CD4-positive, alpha-beta T cell (primary cell): ENCODE measurements around the gene U2AF1L4. TPM values are rescaled to one million over a fixed set of nuclear protein-coding genes. Genes with fewer than 3 reads are reported as not detected.
A peak's percentile ranks its signal among the peaks of the same experiment; 100 is the strongest.

ENCODE experiments used
- ATAC-seq: fragments of 200-7000 bp; cut with Tn5 transposase; one replicate; pipeline ENCODE4 v1.10.0; 2022; ENCODE audit warnings: mild to moderate bottlenecking; ENCODE audit not compliant: poor library complexity
- CTCF ChIA-PET: fragments of 350-600 bp; sonication (Branson Sonifier 250); formaldehyde crosslinking; loops from one replicate; lab custom pipeline; 2021; ENCODE audit warnings: antibody characterized with exemption, inconsistent platforms; lab: Charles Lee
- POLR2A ChIA-PET: fragments of 350-600 bp; sonication (Branson Sonifier 250); formaldehyde crosslinking; loops from one replicate; lab custom pipeline; 2021; ENCODE audit warnings: antibody characterized with exemption, inconsistent platforms; lab: Charles Lee
- DNase-seq, 14 experiments: peaks; one replicate each; pipeline ENCODE4 v3.0.0-alpha.2; 2013 to 2020; ENCODE audit warnings: mixed read lengths in 2 of 14
- H3K27ac ChIP-seq, 2 donors: one replicate each; pipeline versions ENCODE4 v1.5.1 to v1.7.0; 2013; ENCODE audit warnings: low read length in 2 of 2, low read depth in 1 of 2, mild to moderate bottlenecking in 1 of 2
- H3K27me3 ChIP-seq, 2 experiments: 1 replicate in 1 of 2; 2 replicates in 1 of 2; pipeline versions ENCODE4 v1.6.1 to v1.7.0; 2013; ENCODE audit warnings: low read length in 2 of 2, control low read depth in 1 of 2, mild to moderate bottlenecking in 1 of 2, moderate library complexity in 1 of 2; ENCODE audit not compliant: insufficient read depth in 2 of 2, control insufficient read depth in 1 of 2
- H3K36me3 ChIP-seq: one replicate; pipeline ENCODE4 v1.6.1; 2013; ENCODE audit warnings: low read length, control low read depth; ENCODE audit not compliant: insufficient read depth
- H3K4me1 ChIP-seq: one replicate; pipeline ENCODE4 v1.6.1; 2013; ENCODE audit warnings: low read length, control low read depth; ENCODE audit not compliant: insufficient read depth
- H3K4me3 ChIP-seq: one replicate; pipeline ENCODE4 v1.5.1; 2013; ENCODE audit warnings: mild to moderate bottlenecking, low read length, moderate library complexity
- H3K9me3 ChIP-seq, 2 experiments: 1 replicate in 1 of 2; 2 replicates in 1 of 2; pipeline versions ENCODE4 v1.6.1 to v1.7.0; 2013; ENCODE audit warnings: low read length in 2 of 2, mild to moderate bottlenecking in 2 of 2, control low read depth in 1 of 2, moderate library complexity in 1 of 2; ENCODE audit not compliant: control insufficient read depth in 1 of 2, insufficient read depth in 1 of 2
- H3K27ac Mint-ChIP-seq: one replicate; pipeline ENCODE4 v1.8.0; 2020; ENCODE audit warnings: mixed read lengths
- H3K27me3 Mint-ChIP-seq: one replicate; pipeline ENCODE4 v1.8.0; 2021; ENCODE audit warnings: mixed read lengths
- H3K36me3 Mint-ChIP-seq: one replicate; pipeline ENCODE4 v1.8.0; 2021; ENCODE audit warnings: low read depth, mixed read lengths
- H3K4me1 Mint-ChIP-seq: one replicate; pipeline ENCODE4 v1.8.0; 2021; ENCODE audit warnings: low read depth, mixed read lengths
- H3K4me3 Mint-ChIP-seq: one replicate; pipeline ENCODE4 v1.8.0; 2020; ENCODE audit warnings: mild to moderate bottlenecking, mixed read lengths
- H3K9me3 Mint-ChIP-seq: one replicate; pipeline ENCODE4 v1.8.0; 2020; ENCODE audit warnings: mixed read lengths
- intact Hi-C, 2 experiments: fragments of 100-400 bp; cut with DNase I in 1 of 2; cut with micrococcal nuclease in 1 of 2; formaldehyde crosslinking; loops; one replicate each; pipeline versions ENCODE4 v1.15.1 to v1.9.0; 2023 to 2025; cut with DNase I, micrococcal nuclease
- total RNA-seq, 174 experiments: library from RNA in 2 of 174; stranded (reverse) in 2 of 174; gene quantifications; one replicate each; pipeline ENCODE4 v1.2.3 and lab custom pipeline; 2021 to 2026
- TF ChIP-seq, protein P1 (sequence below): fragments of 200-600 bp; IDR thresholded peaks from one replicate; pipeline ENCODE4 v1.8.0; 2022; ENCODE audit warnings: antibody characterized with exemption, mild to moderate bottlenecking

Gene U2AF1L4
- total RNA-seq, 2 experiments from 2014 or later: 74.6 to 85.8 TPM

DNA sequence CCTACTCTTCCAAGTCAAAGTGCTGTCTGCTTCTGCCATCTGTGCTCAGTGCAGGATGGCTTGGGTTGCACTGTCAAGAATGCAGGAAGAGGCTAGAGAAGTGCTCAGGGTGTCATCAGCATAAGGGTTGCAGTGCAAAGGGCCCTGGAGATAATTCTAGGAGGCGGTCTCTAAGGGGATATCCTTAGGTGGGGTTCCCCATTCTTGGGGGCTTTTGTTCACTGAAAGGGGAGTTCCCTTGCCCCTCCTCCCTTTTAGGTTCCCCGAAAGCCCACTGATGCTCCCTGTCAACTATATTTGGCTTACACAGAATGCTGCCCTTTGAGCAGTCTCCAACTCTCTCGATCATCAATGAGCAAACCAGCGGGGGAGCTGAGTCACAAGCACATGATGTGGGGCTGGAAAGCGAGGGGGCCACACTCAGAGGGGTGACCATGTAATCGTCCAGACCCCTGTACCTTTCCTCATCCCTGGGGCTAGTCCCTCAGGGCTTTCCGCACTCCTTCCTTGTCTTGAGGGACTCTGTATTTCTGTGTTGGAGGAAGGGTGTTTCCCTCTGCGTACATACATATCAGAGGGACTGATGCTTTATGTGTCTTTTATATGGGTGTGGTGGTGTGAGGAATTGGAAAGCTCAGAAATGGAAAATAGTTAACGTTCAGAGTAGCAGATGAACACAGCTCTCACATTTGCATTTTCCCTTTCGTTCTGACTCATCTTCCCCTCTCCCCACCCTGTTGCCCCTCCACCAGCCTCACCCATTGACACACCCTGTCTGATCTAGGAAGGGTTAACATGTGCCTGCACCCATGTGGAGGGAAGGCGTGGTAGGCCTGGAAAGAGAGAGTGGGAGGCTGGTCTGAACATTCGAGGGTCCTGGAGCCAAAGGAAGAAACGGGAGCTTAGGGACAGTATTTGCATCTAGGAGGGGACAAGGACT lies 34.2 kb downstream of the U2AF1L4 start:
- Mint-ChIP-seq H3K4me1 (peaks cover 48% of the 10 kb centered on the region), H3K36me3 (no peaks in the 10 kb centered on the region), H3K4me3 (peak overlapping the region; percentile 67), H3K27me3 (no peaks in the 10 kb centered on the region), H3K9me3 (no peaks in the 10 kb centered on the region), H3K27ac (peak overlapping the region; percentile 89)
- DNase-seq: peak in 3 of 14 experiments; percentile 46 to 57 (median 46)
- H3K4me1 ChIP-seq: peaks cover 60% of the 10 kb centered on the region
- ChIA-PET CTCF (interaction anchor here (1.1 kb wide), 1 partner anchor 9 kb away, joined by 3 read pairs; no protein-coding TSS in a partner anchor), POLR2A (interaction anchor here (0.6 to 6.3 kb wide), 3 partner anchors 9 to 819 kb away, joined by 3 to 63 read pairs (median 3); partner anchors contain the start of genes PSENEN and U2AF1L4)
- peak; percentile 13 for ATAC-seq
- H3K27ac ChIP-seq: no peak overlapping the region
- TF ChIP-seq, protein P1, sequence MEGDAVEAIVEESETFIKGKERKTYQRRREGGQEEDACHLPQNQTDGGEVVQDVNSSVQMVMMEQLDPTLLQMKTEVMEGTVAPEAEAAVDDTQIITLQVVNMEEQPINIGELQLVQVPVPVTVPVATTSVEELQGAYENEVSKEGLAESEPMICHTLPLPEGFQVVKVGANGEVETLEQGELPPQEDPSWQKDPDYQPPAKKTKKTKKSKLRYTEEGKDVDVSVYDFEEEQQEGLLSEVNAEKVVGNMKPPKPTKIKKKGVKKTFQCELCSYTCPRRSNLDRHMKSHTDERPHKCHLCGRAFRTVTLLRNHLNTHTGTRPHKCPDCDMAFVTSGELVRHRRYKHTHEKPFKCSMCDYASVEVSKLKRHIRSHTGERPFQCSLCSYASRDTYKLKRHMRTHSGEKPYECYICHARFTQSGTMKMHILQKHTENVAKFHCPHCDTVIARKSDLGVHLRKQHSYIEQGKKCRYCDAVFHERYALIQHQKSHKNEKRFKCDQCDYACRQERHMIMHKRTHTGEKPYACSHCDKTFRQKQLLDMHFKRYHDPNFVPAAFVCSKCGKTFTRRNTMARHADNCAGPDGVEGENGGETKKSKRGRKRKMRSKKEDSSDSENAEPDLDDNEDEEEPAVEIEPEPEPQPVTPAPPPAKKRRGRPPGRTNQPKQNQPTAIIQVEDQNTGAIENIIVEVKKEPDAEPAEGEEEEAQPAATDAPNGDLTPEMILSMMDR: no peak
- H3K9me3 ChIP-seq: no peaks in the 10 kb centered on the region
- H3K4me3 ChIP-seq: no peak overlapping the region
- H3K27me3 ChIP-seq: no peaks in the 10 kb centered on the region
- no peaks in the 10 kb centered on the region for H3K36me3 ChIP-seq
- intact Hi-C loops: loop anchor here in 1 of 2 experiments (10.0 kb wide), 1 partner anchor 446 kb away; the partner anchor contains the start of gene USF2

DNA sequence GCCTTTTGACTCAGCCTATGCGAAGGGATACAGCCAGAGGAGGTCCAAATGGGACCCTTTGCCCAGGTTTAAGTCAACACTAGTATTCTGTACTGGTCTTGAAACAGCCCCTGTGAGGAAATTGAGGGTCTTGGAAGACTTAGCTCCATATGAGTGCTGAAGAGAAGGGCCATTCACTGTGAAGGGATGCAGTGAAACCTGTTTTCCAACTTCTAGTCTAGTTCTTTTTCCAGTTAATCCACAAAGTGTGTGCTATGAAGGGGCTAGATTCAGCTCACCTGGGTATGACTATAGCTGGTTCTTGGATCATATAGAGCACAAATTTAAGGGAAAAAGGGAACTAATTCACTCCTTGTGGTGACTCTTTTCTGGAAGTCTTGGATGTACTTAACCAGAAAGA lies 36.8 kb downstream of the U2AF1L4 start:
- Mint-ChIP-seq H3K4me3 (no peak overlapping the region), H3K27me3 (no peaks in the 10 kb centered on the region), H3K4me1 (peaks cover 26% of the 10 kb centered on the region), H3K27ac (no peak overlapping the region), H3K9me3 (no peaks in the 10 kb centered on the region), H3K36me3 (no peaks in the 10 kb centered on the region)
- no peak for ATAC-seq
- Histone ChIP-seq H3K36me3 (no peaks in the 10 kb centered on the region), H3K27ac (no peak overlapping the region), H3K4me1 (peaks cover 34% of the 10 kb centered on the region), H3K27me3 (no peaks in the 10 kb centered on the region), H3K4me3 (no peak overlapping the region), H3K9me3 (no peaks in the 10 kb centered on the region)
- DNase-seq: no peak
- intact Hi-C loops: no loop called here
- CTCF ChIA-PET: no interaction called here
- TF ChIP-seq, protein P1: no peak
- POLR2A ChIA-PET: no interaction called here

DNA sequence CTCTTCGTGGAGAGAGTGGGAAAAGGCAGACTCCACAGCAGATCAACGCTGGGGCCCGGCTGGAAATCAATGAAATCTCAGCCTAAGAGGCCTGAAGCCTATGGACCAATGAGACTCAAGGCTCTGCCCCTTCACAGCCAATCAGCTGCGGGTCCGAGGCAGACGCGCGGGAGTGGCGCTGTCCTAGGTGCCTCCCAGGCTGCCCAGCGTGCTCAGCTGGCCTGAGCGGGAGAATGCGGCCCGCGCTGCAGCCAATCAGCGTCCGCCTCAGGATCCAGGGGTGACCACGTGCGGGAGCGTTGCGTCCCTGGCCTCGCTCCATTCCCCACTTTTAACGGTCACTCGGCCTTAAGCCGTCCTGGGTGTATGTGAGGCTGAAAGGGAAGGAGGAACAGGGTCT lies 41.0 kb downstream of the U2AF1L4 start, which contains the start of gene ZBTB32:
Gene ZBTB32, plus strand, starts transcription at position 341 of the 400 bp plus-strand sequence. CDS start 10,069 bp downstream, outside the sequence.
- Mint-ChIP-seq H3K27me3 (no peaks in the 10 kb centered on the region), H3K36me3 (no peaks in the 10 kb centered on the region), H3K4me1 (peaks cover 7% of the 10 kb centered on the region), H3K9me3 (no peaks in the 10 kb centered on the region), H3K27ac (no peak within 1 kb of the TSS), H3K4me3 (no peak within 1 kb of the TSS)
- Histone ChIP-seq H3K4me1 (peaks cover 19% of the 10 kb centered on the region), H3K27ac (no peak within 1 kb of the TSS), H3K4me3 (no peak within 1 kb of the TSS), H3K27me3 (no peaks in the 10 kb centered on the region), H3K9me3 (no peaks in the 10 kb centered on the region), H3K36me3 (no peaks in the 10 kb centered on the region)
- no peak for ATAC-seq
- TF ChIP-seq, protein P1: no peak
- ChIA-PET POLR2A (interaction anchor here (2.5 kb wide), 1 partner anchor 60 kb away, joined by 8 read pairs; no protein-coding TSS in a partner anchor), CTCF (no interaction called here)
- intact Hi-C loops: loop anchor here (5.0 kb wide), 2 partner anchors 43 to 57 kb away; partner anchors contain the start of genes COX6B1 (in 1 of the 2), LIN37 (in 1 of the 2), PSENEN (in 1 of the 2) and U2AF1L4 (in 1 of the 2)
- DNase-seq: no peak
